ENCODE results near the gene ATP8A2.

DNA sequence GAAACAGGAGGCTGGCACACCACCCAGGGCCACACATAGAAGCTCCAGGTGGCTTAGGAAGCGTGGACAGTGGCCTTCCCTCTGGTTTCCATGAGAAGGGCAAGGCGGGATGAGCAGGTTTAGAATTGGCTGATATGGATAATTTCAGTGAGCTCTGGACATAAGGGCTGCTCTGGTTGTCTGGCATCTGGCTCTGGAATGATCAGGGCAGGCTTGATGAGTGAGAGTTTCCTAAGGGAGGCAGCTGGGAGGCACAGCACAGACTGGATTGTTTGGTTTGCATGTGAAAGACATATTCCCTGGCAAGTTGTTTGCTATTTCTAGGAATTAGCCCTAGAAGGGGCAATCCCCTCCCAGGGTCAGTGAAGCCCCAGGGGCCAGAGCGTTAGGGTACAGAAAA lies 129.5 kb downstream of the ATP8A2 start:
- TF ChIP-seq, protein P1, sequence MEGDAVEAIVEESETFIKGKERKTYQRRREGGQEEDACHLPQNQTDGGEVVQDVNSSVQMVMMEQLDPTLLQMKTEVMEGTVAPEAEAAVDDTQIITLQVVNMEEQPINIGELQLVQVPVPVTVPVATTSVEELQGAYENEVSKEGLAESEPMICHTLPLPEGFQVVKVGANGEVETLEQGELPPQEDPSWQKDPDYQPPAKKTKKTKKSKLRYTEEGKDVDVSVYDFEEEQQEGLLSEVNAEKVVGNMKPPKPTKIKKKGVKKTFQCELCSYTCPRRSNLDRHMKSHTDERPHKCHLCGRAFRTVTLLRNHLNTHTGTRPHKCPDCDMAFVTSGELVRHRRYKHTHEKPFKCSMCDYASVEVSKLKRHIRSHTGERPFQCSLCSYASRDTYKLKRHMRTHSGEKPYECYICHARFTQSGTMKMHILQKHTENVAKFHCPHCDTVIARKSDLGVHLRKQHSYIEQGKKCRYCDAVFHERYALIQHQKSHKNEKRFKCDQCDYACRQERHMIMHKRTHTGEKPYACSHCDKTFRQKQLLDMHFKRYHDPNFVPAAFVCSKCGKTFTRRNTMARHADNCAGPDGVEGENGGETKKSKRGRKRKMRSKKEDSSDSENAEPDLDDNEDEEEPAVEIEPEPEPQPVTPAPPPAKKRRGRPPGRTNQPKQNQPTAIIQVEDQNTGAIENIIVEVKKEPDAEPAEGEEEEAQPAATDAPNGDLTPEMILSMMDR (IDR thresholded peaks at IDR 0.05) = no peak
- TF ChIP-seq ZFX (IDR thresholded peaks at IDR 0.05; ENCODE audit: borderline replicate concordance) = no peak

All from 22Rv1 (cell line).